OCI-M2 (cell line): ENCODE data around the gene NEK7.
"Not testable (repeated sequence)": the region's sequence is repeated elsewhere in the genome, so short reads cannot be mapped to it uniquely, and the experiment has no call there.

Experiments
- DNase-seq: peaks from one replicate; lab custom pipeline; 2025; ENCODE audit not compliant: unreplicated experiment; lab: John Stamatoyannopoulos, UW

The NEK7 gene

DNA sequence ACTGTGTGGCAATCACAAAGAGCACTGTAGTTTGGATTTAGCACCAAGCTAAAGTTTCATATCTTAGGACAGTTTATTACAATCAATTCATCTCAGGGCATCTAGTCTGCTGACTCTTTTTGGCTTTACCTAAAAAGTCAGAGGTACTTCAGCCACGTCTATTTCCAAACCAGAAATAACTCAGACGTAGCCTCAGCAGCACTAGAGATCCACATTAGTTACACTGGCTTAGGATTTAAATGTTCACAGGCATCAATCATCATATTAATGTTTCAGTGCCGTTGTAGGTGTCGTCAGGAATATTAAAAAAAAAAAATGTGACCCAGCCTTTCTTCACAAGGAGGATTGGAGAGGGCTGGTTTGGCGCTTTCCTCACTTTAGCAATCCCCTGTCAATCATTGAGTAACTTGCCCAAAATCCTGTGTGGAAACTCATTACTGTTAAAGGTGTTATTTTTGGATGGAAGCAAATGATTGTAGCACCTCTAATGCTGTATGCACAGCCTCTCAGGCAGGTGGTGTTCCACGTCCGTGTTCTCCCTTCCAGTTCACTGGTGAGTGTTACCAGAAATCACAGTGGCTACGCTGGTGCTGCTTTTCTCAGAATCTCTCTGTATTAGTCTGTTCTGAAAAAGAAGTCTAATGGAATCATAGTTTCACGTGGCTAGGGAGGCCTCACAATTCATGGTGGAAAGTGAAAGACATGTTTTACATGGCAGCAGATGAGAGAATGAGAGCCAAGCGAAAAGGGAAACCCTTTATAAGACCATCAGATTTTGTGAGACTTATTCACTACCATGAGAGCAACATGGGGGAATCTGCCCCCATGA is 45.4 kb downstream of the NEK7 start:
- no peak for DNase-seq

DNA sequence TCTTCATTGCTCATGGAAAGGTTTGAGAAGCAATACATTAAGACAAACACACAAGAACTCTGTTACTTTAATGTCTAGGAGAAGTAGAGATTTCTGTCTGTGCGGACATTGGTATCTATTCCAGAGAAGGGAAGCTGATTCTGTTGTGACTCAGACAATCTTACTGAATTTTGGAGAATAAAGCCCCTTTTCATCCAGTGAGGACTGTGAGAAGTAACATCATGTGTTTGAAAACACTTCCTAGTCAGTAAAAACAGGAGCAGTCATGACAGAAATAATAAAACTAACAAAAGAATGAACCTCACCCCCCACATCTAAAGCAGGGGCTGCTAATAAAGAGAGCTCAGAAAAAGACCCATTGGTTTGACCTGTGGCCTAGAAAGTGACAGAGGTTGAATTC is 46.6 kb downstream of the NEK7 start:
- DNase-seq, result no peak

DNA sequence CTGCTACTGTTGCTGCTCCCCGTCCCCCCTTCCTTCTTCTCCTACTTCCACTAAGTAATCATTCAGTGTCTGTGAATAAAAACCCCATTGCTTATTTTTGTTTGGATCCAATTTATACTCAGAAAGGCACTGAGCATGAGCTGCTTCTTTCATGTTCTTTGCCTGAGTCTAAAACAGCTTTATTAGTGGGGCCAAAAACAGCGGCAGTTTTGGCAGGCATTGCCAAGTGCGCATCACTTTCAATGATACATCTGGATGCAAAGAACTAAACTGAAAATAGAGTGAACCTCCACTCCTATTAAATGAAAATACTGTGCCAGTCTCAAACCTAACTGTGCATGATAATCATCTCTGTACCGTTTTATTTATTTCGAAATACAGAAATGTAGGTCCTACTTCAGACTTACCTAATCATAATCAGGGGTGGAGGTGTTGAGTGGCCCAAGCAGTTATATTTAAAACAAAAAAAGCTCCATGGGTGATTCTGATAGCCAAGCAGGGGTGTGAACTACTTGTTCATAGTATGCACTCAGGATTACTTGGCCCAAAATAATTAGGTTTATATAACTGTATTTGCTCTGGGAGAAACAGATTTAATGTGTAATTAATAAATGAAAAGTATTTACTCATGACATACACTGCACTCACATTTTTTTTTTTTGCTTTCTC is 48.4 kb downstream of the NEK7 start:
- no peak for DNase-seq

DNA sequence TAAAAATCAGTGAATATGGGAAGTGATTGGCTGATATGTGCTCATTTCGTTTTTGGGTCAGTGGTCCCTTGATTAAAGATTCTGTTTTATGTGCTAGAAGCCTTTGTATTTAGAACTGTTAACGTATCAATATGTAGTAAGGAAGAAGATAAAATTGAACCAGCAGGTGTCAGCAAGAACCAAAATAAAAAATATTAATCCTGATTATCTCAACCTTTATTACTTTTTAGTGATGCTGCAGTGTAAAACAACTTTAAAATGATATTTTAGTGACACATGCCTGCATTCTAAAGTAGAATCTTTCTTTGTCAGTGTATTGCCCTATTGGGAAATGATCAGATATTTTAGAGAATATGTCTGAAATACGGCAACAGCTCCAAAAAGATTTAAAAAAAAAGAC is 49.5 kb downstream of the NEK7 start:
- no peak for DNase-seq

DNA sequence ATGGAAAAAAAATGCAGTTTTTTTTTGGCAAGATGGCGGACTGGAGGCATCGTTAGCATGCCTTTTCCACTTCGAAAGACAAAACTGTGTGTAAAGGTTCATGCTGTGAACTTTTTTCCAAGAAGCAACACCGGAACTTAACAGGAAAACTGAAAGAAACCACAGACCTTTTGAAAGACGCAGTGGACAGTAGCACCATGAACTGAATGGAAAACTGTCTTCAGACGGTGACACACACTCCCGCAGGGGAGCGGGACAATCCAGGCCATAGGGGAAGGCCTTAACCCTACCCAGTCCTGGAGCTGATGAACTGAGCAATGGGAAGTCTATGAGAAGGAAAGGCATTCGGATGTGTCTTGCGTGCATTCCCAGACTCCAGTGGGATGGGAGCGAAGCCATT is 54.9 kb downstream of the NEK7 start:
- DNase-seq, result no peak

DNA sequence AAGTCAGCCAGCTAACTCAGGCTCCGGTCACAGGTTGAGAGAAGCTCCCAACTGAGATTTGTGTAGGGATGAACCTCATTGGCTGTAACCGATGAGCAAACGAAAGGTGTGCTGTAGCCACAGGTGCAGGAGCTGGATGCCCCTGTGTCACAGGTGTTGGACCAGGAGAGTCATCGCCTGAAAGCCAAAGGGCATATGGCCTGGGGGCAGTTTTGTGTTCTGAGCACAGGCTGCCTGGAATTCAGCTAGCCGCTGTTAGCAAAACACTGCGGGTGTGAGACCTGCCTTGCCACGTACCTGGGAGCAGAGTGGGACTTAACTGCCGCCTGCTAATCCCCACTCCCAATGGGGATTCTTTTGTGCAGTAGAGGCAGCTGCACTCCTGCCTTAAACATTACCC is 55.3 kb downstream of the NEK7 start:
- no peak for DNase-seq

DNA sequence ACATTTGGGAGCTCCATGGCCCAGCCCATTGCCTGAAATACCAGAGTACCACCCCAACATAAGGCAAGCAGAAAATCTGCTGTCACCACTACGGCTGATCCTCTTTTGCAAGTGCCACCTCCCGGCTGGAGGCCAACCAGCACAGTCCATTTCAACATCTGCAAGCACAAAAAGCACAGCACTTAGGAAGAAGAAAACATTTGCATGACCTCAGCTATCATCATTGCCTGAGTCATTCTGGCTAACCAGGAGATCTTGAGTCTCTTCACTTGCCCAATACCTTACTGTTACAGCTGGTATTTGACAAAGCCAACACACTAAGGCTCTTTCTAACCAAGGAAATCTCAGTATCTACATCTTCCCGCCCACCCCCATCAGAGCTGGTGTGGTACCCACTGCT is 55.9 kb downstream of the NEK7 start:
- no peak for DNase-seq

DNA sequence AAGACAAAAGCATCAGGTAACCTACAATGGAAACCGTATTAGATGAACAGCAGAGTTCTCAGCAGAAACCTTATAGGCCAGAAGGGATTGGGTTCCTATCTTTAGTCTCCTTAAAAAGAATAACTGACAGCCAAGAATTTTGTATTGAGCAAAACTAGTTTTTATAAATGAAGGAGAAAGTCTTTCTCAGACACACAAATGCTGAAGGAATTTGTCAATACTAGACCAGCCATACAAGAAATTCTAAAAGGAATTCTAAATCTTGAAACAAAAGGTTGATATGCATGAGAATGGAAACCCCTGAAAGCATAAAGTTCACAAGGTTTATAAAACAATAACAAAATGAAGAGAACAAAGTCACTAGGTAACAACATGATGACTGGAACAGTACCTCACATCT is 58.1 kb downstream of the NEK7 start:
- DNase-seq, result no peak

DNA sequence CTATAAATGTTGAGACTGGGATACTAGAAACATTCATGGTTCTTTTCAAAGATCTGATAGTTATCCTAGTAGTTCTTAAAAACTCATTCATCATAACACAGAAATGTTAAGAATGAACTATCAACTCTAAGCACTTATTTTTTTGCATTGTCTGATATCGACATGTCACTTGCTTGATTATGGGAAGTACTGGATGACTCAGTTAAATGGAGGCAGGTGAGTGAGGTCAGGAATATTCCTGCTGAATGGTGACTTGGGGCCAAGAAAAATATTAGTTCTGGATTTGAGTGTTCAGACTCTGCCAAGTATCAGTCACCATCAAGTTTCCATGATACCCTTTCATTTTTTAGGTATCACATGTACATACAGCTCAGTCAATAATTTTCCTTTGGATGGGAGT is 63.6 kb downstream of the NEK7 start:
- no peak for DNase-seq

DNA sequence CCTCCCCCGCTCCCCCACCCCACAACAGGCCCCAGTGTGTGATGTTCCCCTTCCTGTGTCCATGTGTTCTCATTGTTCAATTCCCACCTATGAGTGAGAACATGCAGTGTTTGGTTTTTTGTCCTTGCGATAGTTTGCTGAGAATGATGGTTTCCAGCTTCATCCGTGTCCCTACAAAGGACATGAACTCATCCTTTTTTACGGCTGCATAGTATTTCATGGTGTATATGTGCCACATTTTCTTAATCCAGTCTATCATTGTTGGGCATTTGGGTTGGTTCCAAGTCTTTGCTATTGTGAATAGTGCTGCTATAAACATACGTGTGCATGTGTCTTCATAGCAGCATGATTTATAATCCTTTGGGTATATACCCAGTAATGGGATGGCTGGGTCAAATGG is 70.2 kb downstream of the NEK7 start:
- DNase-seq, result not testable (repeated sequence)

DNA sequence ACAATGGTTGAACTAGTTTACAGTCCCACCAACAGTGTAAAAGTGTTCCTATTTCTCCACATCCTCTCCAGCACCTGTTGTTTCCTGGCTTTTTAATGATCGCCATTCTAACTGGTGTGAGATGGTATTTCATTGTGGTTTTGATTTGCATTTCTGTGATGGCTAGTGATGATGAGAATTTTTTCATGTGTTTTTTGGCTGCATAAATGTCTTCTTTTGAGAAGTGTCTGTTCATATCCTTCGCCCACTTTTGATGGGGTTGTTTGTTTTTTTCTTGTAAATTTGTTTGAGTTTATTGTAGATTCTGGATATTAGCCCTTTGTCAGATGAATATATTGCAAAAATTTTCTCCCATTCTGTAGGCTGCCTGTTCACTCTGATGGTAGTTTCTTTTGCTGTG is 70.7 kb downstream of the NEK7 start:
- DNase-seq, result not testable (repeated sequence)

DNA sequence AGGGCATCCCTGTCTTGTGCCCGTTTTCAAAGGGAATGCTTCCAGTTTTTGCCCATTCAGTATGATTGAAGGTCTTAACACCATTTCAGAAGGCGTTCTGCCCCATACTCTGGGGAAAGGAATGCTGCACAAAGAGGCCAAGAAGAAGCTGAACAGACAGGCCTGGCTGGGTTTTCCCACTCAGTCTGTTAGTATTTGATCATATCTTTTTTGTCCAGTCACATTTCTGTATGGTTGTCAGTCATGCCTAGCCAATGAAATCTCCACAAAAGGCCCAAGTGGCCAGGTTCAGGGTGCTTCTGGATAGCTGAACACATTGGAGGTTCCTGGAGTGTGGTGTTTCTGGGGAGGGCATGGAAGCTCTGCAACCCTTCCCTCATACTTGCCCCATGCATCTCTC is 72.1 kb downstream of the NEK7 start:
- no peak for DNase-seq

DNA sequence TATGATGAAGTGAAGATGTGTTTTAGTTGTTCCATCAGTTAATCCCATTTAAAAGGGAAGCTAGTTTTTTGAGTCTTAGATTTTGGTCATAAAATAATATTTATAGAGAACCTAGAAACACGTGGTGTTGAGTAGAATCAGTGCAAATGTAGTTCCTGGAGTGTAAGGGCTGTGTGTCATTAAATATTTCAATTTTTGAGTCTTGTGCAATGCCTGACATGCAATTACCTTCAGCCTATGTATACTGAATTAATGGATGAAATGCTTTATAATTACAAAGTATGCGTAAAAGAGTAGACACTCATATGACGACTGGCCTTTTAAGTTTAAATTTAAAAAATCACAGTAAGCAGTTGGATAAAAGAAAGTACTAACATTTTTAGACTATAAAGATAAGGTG is 75.0 kb downstream of the NEK7 start:
- DNase-seq, result no peak

DNA sequence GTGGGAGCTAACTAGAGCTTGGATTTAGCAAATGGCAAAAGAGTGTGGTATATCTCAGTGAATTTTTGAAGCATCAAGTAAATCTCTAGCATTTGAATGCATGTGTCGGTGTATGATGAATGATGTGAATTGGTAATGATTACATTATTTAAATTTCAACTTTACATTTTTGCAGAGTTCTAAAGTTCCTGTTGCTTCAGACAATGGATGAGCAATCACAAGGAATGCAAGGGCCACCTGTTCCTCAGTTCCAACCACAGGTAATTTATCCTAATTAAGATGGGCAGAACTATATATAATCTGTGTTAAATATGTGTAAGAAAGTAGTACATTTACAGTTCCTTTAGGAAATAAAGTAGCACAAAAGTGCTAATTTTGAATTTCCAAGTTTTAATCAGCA is 75.6 kb downstream of the NEK7 start:
- DNase-seq, result no peak

DNA sequence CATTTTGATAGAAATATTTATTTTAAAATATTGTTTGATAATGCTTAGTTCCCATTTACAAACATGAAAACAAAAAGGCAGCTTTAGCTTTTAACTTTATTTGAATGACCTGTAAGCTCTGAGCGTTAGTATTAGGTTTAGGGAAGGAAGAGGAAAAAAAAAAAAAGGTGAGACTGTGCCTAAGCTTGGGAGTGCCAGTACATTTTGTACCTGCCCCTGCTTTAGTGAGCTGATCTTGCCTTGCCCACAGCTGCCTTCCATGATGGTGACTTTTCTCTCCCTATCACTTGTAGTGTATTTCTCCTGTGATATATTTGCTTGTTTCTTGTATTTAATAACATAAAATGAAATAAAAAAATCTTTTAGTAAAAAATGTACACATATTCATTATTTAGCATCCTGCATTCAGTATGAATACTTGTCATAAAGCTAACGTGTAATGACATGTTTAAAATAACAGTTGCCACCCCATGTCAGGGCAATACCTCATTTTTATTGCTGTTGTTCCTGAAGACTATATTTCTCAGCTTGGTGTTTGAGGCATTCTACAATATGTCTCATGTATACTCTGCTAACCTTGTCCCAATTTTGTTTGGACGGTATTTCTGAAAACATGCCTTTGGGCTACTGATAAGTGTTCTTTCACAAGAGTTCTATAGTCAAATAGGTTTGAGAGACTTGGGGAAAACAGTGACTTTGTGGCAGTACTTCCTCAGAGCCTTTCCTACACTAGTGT is 76.3 kb downstream of the NEK7 start:
- no peak for DNase-seq

DNA sequence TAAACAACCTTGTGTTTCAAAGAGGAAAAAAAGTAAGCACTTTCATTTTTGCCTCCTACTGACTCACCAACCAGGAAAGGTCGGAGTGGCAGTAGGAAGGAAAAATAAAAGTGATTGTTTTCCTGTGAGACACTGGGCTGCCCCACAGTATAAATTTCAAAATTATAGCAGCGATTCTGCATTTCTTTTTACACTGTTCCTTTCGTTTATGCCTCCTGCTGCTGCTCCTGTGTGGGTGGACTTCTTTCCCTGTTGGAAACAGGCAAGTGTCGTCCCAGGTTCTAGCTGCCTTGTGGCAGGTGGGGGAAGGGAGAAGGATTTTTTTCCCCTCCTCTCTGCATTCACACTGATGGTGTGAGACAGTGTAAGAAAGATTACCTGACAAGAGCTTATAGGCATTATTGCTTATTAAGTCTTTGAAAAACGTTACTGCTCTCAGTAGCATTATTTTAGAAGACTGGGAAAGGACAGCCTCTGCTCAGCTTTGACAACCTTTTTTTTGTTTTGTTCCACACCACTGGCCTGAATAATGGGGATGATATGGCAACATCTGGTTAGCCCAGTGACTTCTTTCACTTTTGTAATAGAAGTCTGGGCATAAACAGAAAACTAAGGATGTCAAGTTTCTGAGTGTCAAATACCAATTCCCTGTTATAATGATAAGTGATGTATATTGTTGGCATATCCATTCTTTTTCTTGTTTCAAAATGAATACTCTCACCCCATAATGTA is 77.9 kb downstream of the NEK7 start:
- DNase-seq, result no peak

DNA sequence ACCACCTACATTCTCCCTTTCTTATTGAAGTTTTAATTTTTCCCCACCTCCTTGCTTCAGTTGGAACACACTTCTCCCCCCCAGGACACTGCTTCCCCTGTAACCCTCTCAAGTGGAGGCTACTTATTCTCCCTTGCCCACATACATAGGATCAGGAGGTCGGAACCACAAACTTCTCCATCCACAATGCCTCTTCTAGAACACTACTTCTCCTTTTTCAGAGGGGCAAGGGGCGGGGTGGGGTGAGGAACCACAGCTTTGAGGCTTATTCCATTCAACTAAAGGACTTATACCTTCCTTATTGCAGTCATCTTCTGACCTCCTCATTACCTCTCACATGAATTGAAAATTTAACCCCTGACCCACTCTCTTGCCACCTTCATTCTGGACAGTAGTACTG is 81.3 kb downstream of the NEK7 start:
- no peak for DNase-seq

DNA sequence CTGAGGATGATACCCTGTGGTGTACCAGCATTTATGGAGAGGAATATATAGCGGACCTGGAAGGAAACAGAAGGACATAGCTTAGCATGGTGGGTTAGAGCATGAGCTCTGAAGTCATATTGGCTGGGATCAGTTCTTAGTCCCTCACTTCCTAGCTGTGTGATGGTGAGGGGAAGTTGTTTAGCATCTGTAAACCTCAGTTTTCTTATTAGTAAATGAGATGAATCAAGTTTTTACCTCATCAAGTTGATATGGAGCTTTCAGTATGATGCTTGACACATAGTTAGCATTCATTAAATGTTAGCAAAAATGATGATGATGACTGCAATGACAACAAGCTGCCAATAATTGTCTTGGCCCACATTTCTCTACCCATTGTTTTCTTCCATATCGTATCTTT is 84.8 kb downstream of the NEK7 start:
- DNase-seq, result no peak

DNA sequence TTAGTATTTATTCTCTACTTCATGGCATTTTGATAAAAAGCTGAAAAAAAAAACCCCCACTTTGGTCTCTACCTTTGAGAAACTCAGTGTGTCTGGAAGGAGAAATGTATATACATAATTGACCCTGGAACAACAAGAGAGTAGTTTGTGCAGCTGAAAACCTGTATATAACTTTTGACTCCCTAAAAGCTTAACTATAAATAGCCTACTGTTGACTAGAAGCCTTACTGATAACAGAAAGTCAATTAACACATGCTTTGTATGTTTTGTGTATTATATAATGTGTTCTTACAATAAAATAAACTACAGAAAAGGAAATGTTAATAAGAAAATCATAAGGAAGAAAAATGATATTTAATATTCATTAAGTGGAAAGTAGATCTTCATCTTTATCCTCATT is 88.0 kb downstream of the NEK7 start:
- DNase-seq, result no peak

DNA sequence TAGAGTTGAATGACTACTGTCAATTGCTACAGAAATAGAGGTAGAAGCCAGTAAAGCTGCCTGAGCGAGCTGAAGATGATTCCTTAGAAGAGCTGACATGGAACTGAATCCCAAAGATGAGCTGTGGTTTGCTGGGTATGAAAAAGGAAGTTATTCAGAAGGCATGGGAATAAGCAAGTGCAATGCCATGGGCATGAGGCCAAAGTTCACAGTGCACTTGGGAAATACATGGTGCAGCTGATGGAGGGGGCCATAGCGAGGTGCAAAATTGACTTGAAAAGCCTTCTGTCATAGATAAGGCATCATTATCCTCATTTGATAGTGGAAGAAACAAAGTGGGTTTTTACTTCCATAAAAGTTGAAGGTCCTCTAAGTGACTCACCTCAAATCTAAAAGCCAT is 88.6 kb downstream of the NEK7 start:
- DNase-seq, result no peak

DNA sequence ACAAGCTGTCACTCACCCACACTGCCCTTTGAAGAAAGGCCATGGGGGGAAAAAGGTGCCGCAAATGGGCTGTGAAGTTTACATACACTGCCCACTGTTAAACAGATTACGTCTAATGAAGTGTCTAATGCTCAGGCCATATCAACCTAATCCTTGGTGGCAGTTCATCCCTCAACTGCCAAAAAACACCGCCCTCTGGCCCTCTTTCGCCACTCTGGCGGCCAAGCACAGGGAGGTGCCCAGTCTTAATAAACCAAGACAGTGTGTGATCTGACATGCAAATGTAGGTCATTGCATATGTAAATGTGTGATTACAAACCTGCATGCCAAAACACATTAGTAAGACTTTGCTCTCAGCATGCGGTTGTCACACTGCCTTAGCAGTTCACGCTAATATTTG is 89.5 kb downstream of the NEK7 start:
- no peak for DNase-seq
